Muscle of leg (tissue), 11 donors: Measurements from ENCODE around the gene KRCC1. TPM values are rescaled to one million over a fixed set of nuclear protein-coding genes. Genes with fewer than 3 reads are reported as not detected.
A peak's percentile ranks its signal among the peaks of the same experiment; 100 is the strongest.
"Not testable (repeated sequence)": the region's sequence is repeated elsewhere in the genome, so short reads cannot be mapped to it uniquely, and the experiment has no call there.

ENCODE experiments used
- DNase-seq: peaks from one replicate; pipeline ENCODE4 v3.0.0; 2013
- H3K27ac ChIP-seq: one replicate; pipeline ENCODE4 v1.5.1; 2013; ENCODE audit warnings: mild to moderate bottlenecking, low read length, control low read depth
- H3K27me3 ChIP-seq: one replicate; pipeline ENCODE4 v1.6.1; 2013; ENCODE audit warnings: low read length; ENCODE audit not compliant: control insufficient read depth, insufficient read depth
- H3K36me3 ChIP-seq: one replicate; pipeline ENCODE4 v1.6.1; 2013; ENCODE audit warnings: low read length; ENCODE audit not compliant: control insufficient read depth, insufficient read depth
- H3K4me1 ChIP-seq: one replicate; pipeline ENCODE4 v1.6.1; 2013; ENCODE audit warnings: low read length; ENCODE audit not compliant: control insufficient read depth, insufficient read depth
- H3K4me3 ChIP-seq: one replicate; pipeline ENCODE4 v1.5.1; 2013; ENCODE audit warnings: low read length, control low read depth
- H3K9me3 ChIP-seq: replicated peaks from 2 replicates; pipeline ENCODE4 v1.6.1; 2013; ENCODE audit warnings: low read depth, low read length; ENCODE audit not compliant: control insufficient read depth
- WGBS: methylation state at CpG from one replicate; pipeline ENCODE4 v1.1.5; 2013; ENCODE audit warnings: missing lambda C conversion rate; ENCODE audit not compliant: insufficient coverage; 5-methylcytosine and 5-hydroxymethylcytosine counted together
- polyA plus RNA-seq, 8 donors: library from polyadenylated mRNA; unstranded; fragments of 120-200 nt; gene quantifications; one replicate each; pipeline versions ENCODE4 v1.2.1 to v1.2.3, GENCODE V29; 2013; ENCODE audit warnings: inconsistent platforms in 1 of 8, low replicate concordance in 1 of 8; ENCODE audit not compliant: insufficient read length in 8 of 8, insufficient read depth in 1 of 8
- total RNA-seq: library from RNA; stranded (reverse); fragments of 120-200 nt; gene quantifications from one replicate; pipeline ENCODE4 v1.2.4, GENCODE V29; 2013

Gene KRCC1
- total and polyA plus RNA-seq, 9 donors: 30.8 to 38.3 (median 35.6) TPM

GRCh38 chr2:88016086-88016959 lies 39.3 kb downstream of the KRCC1 start, which contains the start of gene RNU2-63P:
TSS of gene RNU2-63P (minus strand) at chr2:88016547.
- Histone ChIP-seq H3K36me3 (no peaks in the 10 kb centered on the region), H3K4me1 (peaks cover 20% of the 10 kb centered on the region), H3K9me3 (no peaks in the 10 kb centered on the region), H3K4me3 (peak within 1 kb of the TSS; percentile 68), H3K27me3 (no peaks in the 10 kb centered on the region), H3K27ac (peak within 1 kb of the TSS; percentile 76)
- WGBS: 6% methylated on average over 22 of the region's 34 CpGs
- DNase-seq: peak; percentile 90

- no peaks in the 10 kb centered on the region for H3K36me3 ChIP-seq
- DNase-seq: peak; percentile 61
- peak overlapping the region; percentile 79 for H3K27ac ChIP-seq
- H3K27me3 ChIP-seq: no peaks in the 10 kb centered on the region
- no peaks in the 10 kb centered on the region for H3K9me3 ChIP-seq
- no peak overlapping the region for H3K4me3 ChIP-seq
- H3K4me1 ChIP-seq: peaks cover 13% of the 10 kb centered on the region
- WGBS: no CpG with 5 or more reads among the region's 1 CpG
These were observed 44.6 kb downstream of the KRCC1 start for GRCh38 chr2:88011011-88011410.

- peaks cover 13% of the 10 kb centered on the region for H3K4me1 ChIP-seq
- WGBS: 100% methylated on average over 1 of the region's 1 CpG
- no peaks in the 10 kb centered on the region for H3K27me3 ChIP-seq
- H3K4me3 ChIP-seq: no peak overlapping the region
- no peaks in the 10 kb centered on the region for H3K36me3 ChIP-seq
- H3K9me3 ChIP-seq: no peaks in the 10 kb centered on the region
- no peak for DNase-seq
- peak overlapping the region; percentile 79 for H3K27ac ChIP-seq
These were observed 45.4 kb downstream of the KRCC1 start for GRCh38 chr2:88010136-88010535.

GRCh38 chr2:88006912-88007439 lies 48.6 kb downstream of the KRCC1 start:
- WGBS: 75% methylated on average over 8 of the region's 16 CpGs
- Histone ChIP-seq H3K4me3 (no peak overlapping the region), H3K27ac (no peak overlapping the region), H3K4me1 (peaks cover 16% of the 10 kb centered on the region), H3K27me3 (peaks cover 3% of the 10 kb centered on the region), H3K36me3 (no peaks in the 10 kb centered on the region), H3K9me3 (no peaks in the 10 kb centered on the region)
- DNase-seq: no peak

GRCh38 chr2:88005776-88006175 lies 49.8 kb downstream of the KRCC1 start:
- H3K36me3 ChIP-seq: no peaks in the 10 kb centered on the region
- H3K27ac ChIP-seq: no peak overlapping the region
- no peak overlapping the region for H3K4me3 ChIP-seq
- 80% methylated on average over 3 of the region's 6 CpGs for WGBS
- peaks cover 3% of the 10 kb centered on the region for H3K27me3 ChIP-seq
- no peaks in the 10 kb centered on the region for H3K9me3 ChIP-seq
- peaks cover 13% of the 10 kb centered on the region for H3K4me1 ChIP-seq
- DNase-seq: no peak

GRCh38 chr2:88003074-88003755 lies 52.4 kb downstream of the KRCC1 start:
- Histone ChIP-seq H3K4me3 (no peak overlapping the region), H3K9me3 (no peaks in the 10 kb centered on the region), H3K36me3 (no peaks in the 10 kb centered on the region), H3K27me3 (peaks cover 3% of the 10 kb centered on the region), H3K27ac (no peak overlapping the region), H3K4me1 (peaks cover 6% of the 10 kb centered on the region)
- WGBS: 28% methylated on average over 24 of the region's 34 CpGs
- no peak for DNase-seq

GRCh38 chr2:88002359-88002707 lies 53.2 kb downstream of the KRCC1 start:
- Histone ChIP-seq H3K36me3 (no peaks in the 10 kb centered on the region), H3K27me3 (peaks cover 3% of the 10 kb centered on the region), H3K4me3 (no peak overlapping the region), H3K4me1 (peaks cover 6% of the 10 kb centered on the region), H3K9me3 (no peaks in the 10 kb centered on the region), H3K27ac (no peak overlapping the region)
- WGBS: no CpG with 5 or more reads among the region's 6 CpGs
- DNase-seq: no peak

- not testable (repeated sequence) for H3K4me1 ChIP-seq, H3K36me3 ChIP-seq, H3K4me3 ChIP-seq, DNase-seq, H3K9me3 ChIP-seq, H3K27ac ChIP-seq, H3K27me3 ChIP-seq
- 44% methylated on average over 2 of the region's 3 CpGs for WGBS
These were observed 55.1 kb downstream of the KRCC1 start for GRCh38 chr2:88000474-88000873.

- no peaks in the 10 kb centered on the region for H3K9me3 ChIP-seq
- peaks cover under 1% of the 10 kb centered on the region for H3K4me1 ChIP-seq
- no peak for DNase-seq
- no peak overlapping the region for H3K4me3 ChIP-seq
- H3K27me3 ChIP-seq: no peaks in the 10 kb centered on the region
- H3K27ac ChIP-seq: no peak overlapping the region
- no peaks in the 10 kb centered on the region for H3K36me3 ChIP-seq
- WGBS: 89% methylated on average over 4 of the region's 6 CpGs
These were observed 59.0 kb downstream of the KRCC1 start for GRCh38 chr2:87996570-87996969.

GRCh38 chr2:87995756-87996155 lies 59.8 kb downstream of the KRCC1 start:
- Histone ChIP-seq H3K27me3 (no peaks in the 10 kb centered on the region), H3K4me1 (no peaks in the 10 kb centered on the region), H3K36me3 (no peaks in the 10 kb centered on the region), H3K4me3 (no peak overlapping the region), H3K9me3 (no peaks in the 10 kb centered on the region), H3K27ac (no peak overlapping the region)
- DNase-seq: no peak
- 50% methylated on average over 1 of the region's 1 CpG for WGBS
